HFFc6 (cell line): ENCODE measurements around the gene JAKMIP1. TPM values are rescaled to one million over a fixed set of nuclear protein-coding genes. Genes with fewer than 3 reads are reported as not detected.

Experiments used
- DNase-seq: peaks from one replicate; pipeline ENCODE4 v3.0.0-alpha.2; 2018
- H3K27ac Mint-ChIP-seq: 2 replicates; pipeline ENCODE4 v1.8.0; 2020; ENCODE audit warnings: mild to moderate bottlenecking, mixed read lengths
- H3K27me3 Mint-ChIP-seq: 2 replicates; pipeline ENCODE4 v1.8.0; 2021; ENCODE audit warnings: mild to moderate bottlenecking, moderate library complexity, mixed read lengths; ENCODE audit not compliant: insufficient read depth
- H3K36me3 Mint-ChIP-seq: 2 replicates; pipeline ENCODE4 v1.8.0; 2021; ENCODE audit warnings: low read depth, mixed read lengths
- H3K4me1 Mint-ChIP-seq: 2 replicates; pipeline ENCODE4 v1.8.0; 2020; ENCODE audit warnings: low read depth, mixed read lengths
- H3K4me3 Mint-ChIP-seq: 2 replicates; pipeline ENCODE4 v1.8.0; 2020; ENCODE audit warnings: mild to moderate bottlenecking, moderate library complexity, mixed read lengths
- H3K9me3 Mint-ChIP-seq: 2 replicates; pipeline ENCODE4 v1.8.0; 2020; ENCODE audit warnings: mild to moderate bottlenecking, mixed read lengths
- total RNA-seq, 6 experiments: library from RNA; stranded (reverse); fragmentation: NEBNext Ultra II Directional; extraction: Animal tissue kit (Norgen Biotek cat#: 25700); gene quantifications; 2 replicates in 1 of 6; 3 replicates in 5 of 6; pipeline ENCODE4 v1.2.3, GENCODE V29; 2021
- TF ChIP-seq, protein P1 (sequence below): fragments of 200-600 bp; sonication (generic); IDR thresholded peaks from 2 replicates; pipeline ENCODE4 v1.5.0; 2021; ENCODE audit warnings: antibody characterized with exemption, mild to moderate bottlenecking

JAKMIP1 gene
- total RNA-seq, 6 experiments from 2014 or later = not detected

DNA sequence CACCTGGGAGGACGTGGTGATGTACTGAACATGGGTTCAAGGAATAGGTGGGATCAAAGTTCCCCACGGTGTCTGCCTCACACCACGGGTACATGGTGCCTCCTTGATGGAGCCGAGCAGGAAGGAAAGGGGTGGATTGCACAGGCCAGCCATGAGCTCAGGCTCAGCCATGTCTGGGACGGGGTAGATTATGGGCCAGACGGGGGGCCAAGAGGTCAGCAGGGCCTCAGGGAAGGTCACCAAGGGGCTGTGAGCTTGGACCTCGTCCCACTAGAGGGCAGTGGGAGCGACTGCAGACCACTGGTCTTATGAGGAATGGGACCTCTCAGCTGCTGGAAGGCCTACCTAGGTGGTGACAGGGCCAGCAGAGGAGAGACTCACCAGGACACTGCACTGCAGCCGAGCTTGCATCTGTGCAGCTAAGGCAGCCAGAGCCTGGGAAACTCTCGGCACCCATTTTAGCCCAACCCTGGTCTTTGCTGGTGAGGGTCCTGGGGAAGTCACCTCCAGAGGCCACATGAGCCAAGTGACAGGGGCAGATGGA, 38.4 kb downstream of the JAKMIP1 start:
- Mint-ChIP-seq H3K9me3 (peaks cover 64% of the 10 kb centered on the region), H3K4me1 (no peaks in the 10 kb centered on the region), H3K27me3 (no peaks in the 10 kb centered on the region), H3K27ac (no peak overlapping the region), H3K4me3 (no peak overlapping the region), H3K36me3 (peaks cover 7% of the 10 kb centered on the region; the same call in 1 of the 2 replicates)
- no peak for DNase-seq
- TF ChIP-seq, protein P1, sequence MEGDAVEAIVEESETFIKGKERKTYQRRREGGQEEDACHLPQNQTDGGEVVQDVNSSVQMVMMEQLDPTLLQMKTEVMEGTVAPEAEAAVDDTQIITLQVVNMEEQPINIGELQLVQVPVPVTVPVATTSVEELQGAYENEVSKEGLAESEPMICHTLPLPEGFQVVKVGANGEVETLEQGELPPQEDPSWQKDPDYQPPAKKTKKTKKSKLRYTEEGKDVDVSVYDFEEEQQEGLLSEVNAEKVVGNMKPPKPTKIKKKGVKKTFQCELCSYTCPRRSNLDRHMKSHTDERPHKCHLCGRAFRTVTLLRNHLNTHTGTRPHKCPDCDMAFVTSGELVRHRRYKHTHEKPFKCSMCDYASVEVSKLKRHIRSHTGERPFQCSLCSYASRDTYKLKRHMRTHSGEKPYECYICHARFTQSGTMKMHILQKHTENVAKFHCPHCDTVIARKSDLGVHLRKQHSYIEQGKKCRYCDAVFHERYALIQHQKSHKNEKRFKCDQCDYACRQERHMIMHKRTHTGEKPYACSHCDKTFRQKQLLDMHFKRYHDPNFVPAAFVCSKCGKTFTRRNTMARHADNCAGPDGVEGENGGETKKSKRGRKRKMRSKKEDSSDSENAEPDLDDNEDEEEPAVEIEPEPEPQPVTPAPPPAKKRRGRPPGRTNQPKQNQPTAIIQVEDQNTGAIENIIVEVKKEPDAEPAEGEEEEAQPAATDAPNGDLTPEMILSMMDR = no peak

DNA sequence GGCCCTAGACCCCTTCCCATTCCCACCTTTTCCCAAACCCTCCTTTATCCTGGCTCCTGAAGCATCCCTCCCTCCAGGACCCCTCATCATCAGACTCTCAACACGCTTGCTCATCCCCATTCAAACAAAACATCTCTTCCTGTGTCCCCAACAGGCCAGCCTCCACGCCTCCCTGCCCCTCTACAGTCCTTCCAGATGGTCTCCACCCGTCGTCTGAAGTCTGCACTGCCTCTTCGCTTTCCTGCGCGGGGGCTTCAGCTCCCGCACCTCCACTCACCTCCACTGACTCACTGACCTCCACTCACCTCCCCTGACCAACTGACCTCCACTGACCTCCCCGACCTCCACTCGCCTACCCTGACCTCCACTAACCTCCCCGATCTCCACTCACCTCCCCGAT, 39.8 kb downstream of the JAKMIP1 start:
- H3K27me3 Mint-ChIP-seq = no peaks in the 10 kb centered on the region

DNA sequence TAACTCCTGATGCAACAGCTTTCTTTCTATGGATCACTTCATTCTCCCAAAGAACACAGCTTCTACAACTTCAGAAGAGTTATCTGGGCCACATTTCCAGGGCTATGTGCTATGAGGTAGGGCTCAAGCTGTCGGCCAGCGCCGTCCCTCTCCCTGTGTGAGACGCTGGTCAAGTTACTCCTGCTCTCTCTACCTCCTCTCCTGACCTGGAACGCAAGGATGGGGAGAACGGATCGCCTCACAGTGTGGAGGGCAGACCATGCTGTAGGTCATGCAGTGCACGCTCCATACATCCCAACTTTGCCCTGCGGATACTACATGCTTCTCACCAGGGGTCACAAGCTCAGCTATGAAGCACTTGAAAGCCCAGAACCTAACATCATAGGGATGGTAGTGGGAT, 42.4 kb downstream of the JAKMIP1 start:
- H3K4me3 Mint-ChIP-seq = no peak overlapping the region
- H3K4me1 Mint-ChIP-seq = no peaks in the 10 kb centered on the region
- H3K27ac Mint-ChIP-seq = no peak overlapping the region
- peaks cover 69% of the 10 kb centered on the region for H3K9me3 Mint-ChIP-seq
- H3K27me3 Mint-ChIP-seq = no peaks in the 10 kb centered on the region
- TF ChIP-seq, protein P1 = no peak
- peaks cover 7% of the 10 kb centered on the region; the same call in 1 of the 2 replicates for H3K36me3 Mint-ChIP-seq
- no peak for DNase-seq

More for the DNA sequence above, 39.8 kb downstream of the JAKMIP1 start:
- no peak for DNase-seq
- Mint-ChIP-seq H3K9me3 (peaks cover 59% of the 10 kb centered on the region), H3K4me3 (no peak overlapping the region), H3K36me3 (peaks cover 7% of the 10 kb centered on the region; the same call in 1 of the 2 replicates), H3K4me1 (no peaks in the 10 kb centered on the region), H3K27ac (no peak overlapping the region)
- TF ChIP-seq, protein P1 = no peak

GRCh38 chr4:6155996-6156750, 44.2 kb downstream of the JAKMIP1 start:
- Mint-ChIP-seq H3K4me1 (no peaks in the 10 kb centered on the region), H3K27ac (no peak overlapping the region), H3K36me3 (no peaks in the 10 kb centered on the region; the same call in 1 of the 2 replicates), H3K27me3 (peaks cover 2% of the 10 kb centered on the region; the same call in 1 of the 2 replicates), H3K9me3 (peaks cover 67% of the 10 kb centered on the region), H3K4me3 (no peak overlapping the region)
- no peak for DNase-seq
- TF ChIP-seq, protein P1 = no peak

DNA sequence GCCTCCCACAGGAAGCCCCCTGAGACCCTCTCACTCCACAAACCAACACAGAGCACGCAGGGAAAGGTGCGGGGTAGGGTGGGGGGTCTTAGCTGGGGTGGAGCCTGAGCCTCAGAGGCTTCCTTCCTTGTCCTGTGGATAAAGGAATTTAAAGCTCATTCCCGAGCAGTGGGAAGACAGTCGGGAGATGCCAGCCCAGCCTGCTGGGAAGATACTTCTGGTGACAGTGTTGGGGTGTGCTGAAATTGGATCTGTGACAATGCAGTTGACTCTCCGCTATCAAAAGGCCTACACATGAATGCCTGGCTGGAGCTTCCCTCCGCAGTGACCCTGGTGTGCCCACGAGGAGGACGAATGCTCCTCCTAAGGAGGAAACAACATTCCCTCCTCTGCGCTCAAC, 45.5 kb downstream of the JAKMIP1 start:
- H3K4me3 Mint-ChIP-seq = no peak overlapping the region
- TF ChIP-seq, protein P1 = no peak
- H3K27ac Mint-ChIP-seq = no peak overlapping the region
- H3K27me3 Mint-ChIP-seq = peaks cover 2% of the 10 kb centered on the region
- no peaks in the 10 kb centered on the region for H3K36me3 Mint-ChIP-seq
- H3K4me1 Mint-ChIP-seq = no peaks in the 10 kb centered on the region
- H3K9me3 Mint-ChIP-seq = peaks cover 60% of the 10 kb centered on the region
- no peak for DNase-seq
